Adipose tissue (tissue), 3 donors: Measurements from ENCODE around the gene RAI2. TPM values are rescaled to one million over a fixed set of nuclear protein-coding genes. Genes with fewer than 3 reads are reported as not detected.
"Not testable (repeated sequence)": the region's sequence is repeated elsewhere in the genome, so short reads cannot be mapped to it uniquely, and the experiment has no call there.

Source experiments
- H3K27ac ChIP-seq: one replicate; pipeline ENCODE4 v1.5.1; 2013; ENCODE audit warnings: low read depth, low read length
- WGBS, 3 donors: extraction: QIAGEN DNeasy Blood & Tissue Kit; methylation state at CpG; one replicate each; pipeline ENCODE4 v1.1.7; 2013; 5-methylcytosine and 5-hydroxymethylcytosine counted together
- polyA plus RNA-seq, 3 donors: library from polyadenylated mRNA; stranded (reverse); fragments of 200-250 nt; gene quantifications; one replicate each; pipeline ENCODE4 v1.2.3, GENCODE V29; 2013
- donor health status: healthy with polysubstance abuse.
- donor health status: Bipolar disorder and iron deficiency.
- donor health status: healthy.

The RAI2 gene
- polyA plus RNA-seq, 3 donors: 8.3 to 72.7 (median 41.8) TPM

DNA sequence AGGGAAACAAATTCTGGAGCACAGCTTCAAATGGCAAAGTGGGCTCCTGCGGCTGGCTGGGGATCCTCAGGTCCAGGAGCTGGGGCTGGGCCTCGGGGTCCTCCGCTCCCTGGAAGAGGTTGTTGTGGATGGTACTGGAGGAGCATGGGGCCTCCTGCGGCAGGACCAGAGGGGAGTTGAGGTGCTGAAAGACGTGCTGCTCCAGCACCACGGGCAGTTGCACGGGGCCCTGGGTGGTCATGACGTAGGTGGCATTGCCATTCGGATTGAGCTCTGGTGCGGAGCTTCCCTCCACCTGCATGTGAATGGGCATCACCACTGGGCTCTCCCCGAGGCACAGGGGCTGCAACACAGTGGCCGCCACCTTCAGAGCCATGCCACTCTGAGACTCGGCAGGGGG, 59.7 kb downstream of the RAI2 start:
- 89 to 100% (median 99%) methylated on average over 4 to 13 of the region's 13 CpGs for WGBS, 3 donors
- no peak overlapping the region for H3K27ac ChIP-seq

DNA sequence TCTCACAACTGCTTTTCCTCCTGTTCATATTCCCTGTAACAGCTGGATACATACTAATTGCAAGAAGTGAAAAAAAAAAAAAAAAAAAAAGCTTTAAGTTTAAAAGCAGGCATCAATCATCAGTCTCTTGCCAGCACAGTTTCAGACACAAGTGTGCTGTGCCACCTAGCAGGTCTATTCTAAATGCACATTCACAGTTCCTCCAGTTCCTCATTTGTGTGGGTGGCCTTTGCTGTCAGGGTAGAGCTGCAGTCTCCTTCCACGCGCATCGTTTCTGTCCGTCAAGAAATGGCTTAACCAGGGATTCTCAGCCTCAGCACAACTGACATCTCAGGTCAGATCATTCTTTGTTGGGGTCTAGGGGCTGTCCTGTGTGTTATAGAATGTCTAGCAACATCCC, 62.2 kb downstream of the RAI2 start:
- WGBS, 3 donors: 73 to 92% (median 74%) methylated on average over 4 of the region's 4 CpGs
- no peak overlapping the region for H3K27ac ChIP-seq

DNA sequence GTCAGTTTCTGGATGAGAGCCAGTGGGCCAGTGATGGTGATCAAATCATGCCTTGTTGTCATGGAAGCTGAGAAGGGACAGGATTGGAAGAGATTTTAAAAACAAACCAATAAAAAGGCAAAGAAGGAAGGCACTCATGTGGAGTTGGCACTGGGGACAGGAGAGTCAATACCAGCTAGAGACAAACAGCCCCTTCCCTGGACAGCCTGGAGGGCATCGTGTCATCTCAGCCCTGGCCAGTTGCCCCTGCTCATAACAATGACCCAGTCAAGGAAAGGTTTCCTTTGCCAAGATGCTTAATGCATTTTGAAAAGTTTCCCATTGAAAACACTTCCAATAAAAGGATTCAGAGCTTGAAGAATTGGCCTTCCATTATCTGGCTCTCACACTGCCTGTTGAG, 68.3 kb downstream of the RAI2 start:
- H3K27ac ChIP-seq: no peak overlapping the region
- WGBS, 3 donors: 36 to 57% (median 38%) methylated on average over 1 of the region's 1 CpG

DNA sequence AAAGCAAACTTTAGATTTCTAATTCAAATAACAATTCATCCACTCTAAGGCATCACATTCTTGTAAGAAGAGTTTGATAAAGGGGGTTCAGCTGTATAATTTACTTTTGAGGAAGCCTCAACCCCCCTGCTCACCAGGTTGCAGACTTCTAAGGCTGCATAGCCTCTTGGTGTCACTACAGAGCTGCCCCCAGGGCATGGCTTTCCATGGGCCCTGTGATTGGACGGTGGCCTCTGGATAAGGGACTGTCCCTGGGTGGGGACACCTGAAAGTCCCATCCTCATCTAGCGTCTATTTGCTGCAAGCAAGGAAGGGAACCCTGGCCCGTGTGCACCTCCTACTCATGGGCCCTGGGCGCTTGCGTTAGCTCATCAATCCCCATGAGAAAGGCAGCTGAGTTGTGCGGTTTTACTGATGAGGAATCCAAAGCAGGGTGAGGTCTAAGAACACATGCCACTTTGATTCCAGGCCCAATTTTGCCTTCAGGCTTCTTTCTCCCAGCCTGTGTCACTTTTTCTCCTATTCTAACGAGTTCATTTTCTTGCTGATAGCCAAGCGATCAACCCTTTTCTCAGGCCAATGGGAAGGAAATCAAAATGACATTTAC, 72.0 kb downstream of the RAI2 start:
- WGBS, 3 donors: 70 to 84% (median 83%) methylated on average over 8 of the region's 8 CpGs
- no peak overlapping the region for H3K27ac ChIP-seq

- WGBS, 3 donors: 2 to 8% (median 5%) methylated on average over 4 of the region's 4 CpGs
- H3K27ac ChIP-seq: no peak overlapping the region
These were observed 72.7 kb downstream of the RAI2 start for GRCh38 chrX:17788439-17788838.

- no peak overlapping the region for H3K27ac ChIP-seq
- 85 to 97% (median 93%) methylated on average over 11 of the region's 11 CpGs for WGBS, 3 donors
These were observed 73.5 kb downstream of the RAI2 start for GRCh38 chrX:17787557-17787956.

DNA sequence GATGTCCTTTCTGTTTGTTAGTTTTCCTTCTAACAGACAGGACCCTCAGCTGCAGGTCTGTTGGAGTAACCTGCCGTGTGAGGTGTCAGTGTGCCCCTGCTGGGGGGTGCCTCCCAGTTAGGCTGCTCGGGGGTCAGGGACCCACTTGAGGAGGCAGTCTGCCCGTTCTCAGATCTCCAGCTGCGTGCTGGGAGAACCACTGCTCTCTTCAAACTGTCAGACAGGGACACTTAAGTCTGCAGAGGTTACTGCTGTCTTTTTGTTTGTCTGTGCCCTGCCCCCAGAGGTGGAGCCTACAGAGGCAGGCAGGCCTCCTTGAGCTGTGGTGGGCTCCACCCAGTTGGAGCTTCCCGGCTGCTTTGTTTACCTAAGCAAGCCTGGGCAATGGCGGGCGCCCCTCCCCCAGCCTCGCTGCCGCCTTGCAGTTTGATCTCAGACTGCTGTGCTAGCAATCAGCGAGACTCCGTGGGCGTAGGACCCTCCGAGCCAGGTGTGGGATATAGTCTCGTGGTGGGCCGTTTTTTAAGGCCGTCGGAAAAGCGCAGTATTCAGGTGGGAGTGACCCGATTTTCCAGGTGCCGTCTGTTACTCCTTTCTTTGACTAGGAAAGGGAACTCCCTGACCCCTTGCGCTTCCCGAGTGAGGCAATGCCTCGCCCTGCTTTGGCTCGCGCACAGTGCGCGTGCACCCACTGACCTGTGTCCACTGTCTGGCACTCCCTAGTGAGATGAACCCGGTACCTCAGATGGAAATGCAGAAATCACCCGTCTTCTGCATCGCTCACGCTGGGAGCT, 74.3 kb downstream of the RAI2 start:
- 55 to 59% (median 55%) methylated on average over 14 to 26 of the region's 31 CpGs for WGBS, 3 donors
- H3K27ac ChIP-seq: not testable (repeated sequence)

- H3K27ac ChIP-seq: no peak overlapping the region
- 79 to 92% (median 86%) methylated on average over 4 of the region's 4 CpGs for WGBS, 3 donors
These were observed 81.7 kb downstream of the RAI2 start for GRCh38 chrX:17779434-17779833.

GRCh38 chrX:17778997-17779396, 82.1 kb downstream of the RAI2 start:
- WGBS, 3 donors: 31 to 53% (median 38%) methylated on average over 2 of the region's 2 CpGs

GRCh38 chrX:17774053-17774452, 87.0 kb downstream of the RAI2 start:
- 79 to 85% (median 80%) methylated on average over 1 of the region's 1 CpG for WGBS, 3 donors
- H3K27ac ChIP-seq: no peak overlapping the region

More at GRCh38 chrX:17778997-17779396, 82.1 kb downstream of the RAI2 start:
- no peak overlapping the region for H3K27ac ChIP-seq

DNA sequence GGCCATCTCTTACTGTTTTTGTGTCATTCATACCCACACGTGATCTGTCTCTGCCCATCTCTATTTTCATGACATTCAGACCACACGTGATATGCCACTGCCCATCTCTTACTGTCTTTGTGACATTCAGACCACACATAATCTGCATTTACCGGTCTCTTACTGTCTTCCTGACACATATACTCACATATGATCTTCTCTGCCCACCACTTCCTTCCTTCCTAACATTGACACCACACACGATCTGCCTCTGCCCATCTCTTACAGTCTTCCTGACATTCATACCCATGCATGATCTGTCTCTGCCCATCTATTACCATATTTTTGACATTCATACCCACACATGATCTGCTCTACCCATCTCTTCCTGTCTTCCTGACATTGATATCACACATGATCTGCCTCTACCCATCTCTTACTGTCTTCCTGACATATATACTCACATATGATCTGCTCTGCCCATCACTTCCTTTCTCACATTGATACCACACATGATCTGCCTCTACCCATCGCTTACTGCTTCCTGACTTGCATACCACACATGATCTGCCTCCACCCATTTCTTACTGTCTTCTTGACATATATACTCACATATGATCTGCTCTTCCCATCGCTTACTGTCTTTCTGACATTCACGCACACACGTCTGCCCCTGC, 87.7 kb downstream of the RAI2 start:
- H3K27ac ChIP-seq: no peak overlapping the region
- WGBS, 3 donors: 69 to 77% (median 71%) methylated on average over 8 of the region's 8 CpGs

- 57 to 74% (median 71%) methylated on average over 3 of the region's 3 CpGs for WGBS, 3 donors
- H3K27ac ChIP-seq: no peak overlapping the region
These were observed 91.3 kb downstream of the RAI2 start for GRCh38 chrX:17769701-17770269.

DNA sequence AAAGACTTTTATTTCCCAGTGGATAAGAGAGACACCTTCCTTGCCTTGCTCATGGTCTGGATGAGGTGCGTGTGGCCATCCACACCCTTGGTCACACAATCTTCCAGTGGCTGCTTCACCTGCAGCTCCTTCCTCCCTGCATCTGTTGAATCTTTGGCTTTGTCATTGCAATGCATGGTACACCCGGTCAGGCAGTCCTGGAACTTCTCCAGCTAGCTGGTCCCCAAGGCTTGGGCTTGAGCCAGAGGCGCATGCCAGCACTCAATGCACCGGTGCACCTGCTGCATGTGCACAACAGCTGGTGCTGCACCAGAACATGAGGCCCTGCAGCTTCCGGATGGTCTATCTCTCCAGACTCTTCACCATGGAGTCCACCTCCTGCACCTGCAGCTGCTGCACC, 92.1 kb downstream of the RAI2 start:
- 51 to 85% (median 81%) methylated on average over 5 of the region's 5 CpGs for WGBS, 3 donors
- H3K27ac ChIP-seq: no peak overlapping the region

DNA sequence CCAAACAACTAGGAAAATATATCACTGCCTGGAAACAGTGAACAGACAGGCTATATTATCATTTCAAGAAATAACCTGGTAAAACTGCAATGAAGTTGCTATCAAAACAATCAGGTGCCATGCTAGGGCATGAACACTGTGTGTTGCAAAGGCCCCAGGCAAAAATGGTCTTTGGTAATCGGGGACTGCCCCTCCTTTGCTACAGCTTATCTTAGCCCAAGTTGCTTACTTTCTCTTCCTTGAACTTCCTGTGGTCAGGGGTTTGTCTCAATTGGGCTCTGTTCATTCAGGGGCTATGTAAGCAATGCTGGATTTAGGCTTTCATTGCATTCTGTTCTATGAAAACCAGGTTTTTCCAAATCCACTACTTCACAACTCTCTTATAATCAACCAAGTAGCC, 93.4 kb downstream of the RAI2 start:
- no peak overlapping the region for H3K27ac ChIP-seq
- WGBS, 3 donors: 15 to 33% (median 25%) methylated on average over 1 of the region's 1 CpG

GRCh38 chrX:17759990-17760389, 101.1 kb downstream of the RAI2 start:
- WGBS, 3 donors: 63 to 83% (median 67%) methylated on average over 1 of the region's 1 CpG
- H3K27ac ChIP-seq: no peak overlapping the region

- 70 to 85% (median 79%) methylated on average over 2 of the region's 2 CpGs for WGBS, 3 donors
- no peak overlapping the region for H3K27ac ChIP-seq
These were observed 102.7 kb downstream of the RAI2 start for GRCh38 chrX:17758382-17758781.

- 69 to 85% (median 83%) methylated on average over 3 of the region's 3 CpGs for WGBS, 3 donors
- H3K27ac ChIP-seq: no peak overlapping the region
These were observed 110.7 kb downstream of the RAI2 start for GRCh38 chrX:17750436-17750835.
